ENCODE data around the gene LYZL4. TPM values are rescaled to one million over a fixed set of nuclear protein-coding genes. Genes with fewer than 3 reads are reported as not detected.

The LYZL4 gene
- total RNA-seq, 1 donor from 2014 or later, result not detected

GRCh38 chr3:42351207-42351606, 59.2 kb downstream of the LYZL4 start:
- no peak for TF ChIP-seq CTCF (IDR thresholded peaks at IDR 0.05; ENCODE audit: partially characterized antibody, unreplicated experiment)
- Mint-ChIP-seq H3K27me3 (ENCODE audit: unreplicated experiment) (peaks cover 2% of the 10 kb centered on the region), H3K4me1 (ENCODE audit: low read depth, unreplicated experiment) (peaks cover 4% of the 10 kb centered on the region), H3K4me3 (ENCODE audit: unreplicated experiment) (no peak overlapping the region), H3K27ac (ENCODE audit: unreplicated experiment) (no peak overlapping the region), H3K36me3 (ENCODE audit: unreplicated experiment) (no peaks in the 10 kb centered on the region), H3K9me3 (ENCODE audit: unreplicated experiment) (no peaks in the 10 kb centered on the region)
- no peak for DNase-seq

- no peak overlapping the region for H3K4me3 Mint-ChIP-seq (ENCODE audit: unreplicated experiment)
- peaks cover 4% of the 10 kb centered on the region for H3K4me1 Mint-ChIP-seq (ENCODE audit: low read depth, unreplicated experiment)
- no peak overlapping the region for H3K27ac Mint-ChIP-seq (ENCODE audit: unreplicated experiment)
- no peak for TF ChIP-seq CTCF (IDR thresholded peaks at IDR 0.05; ENCODE audit: partially characterized antibody, unreplicated experiment)
- no peaks in the 10 kb centered on the region for H3K9me3 Mint-ChIP-seq (ENCODE audit: unreplicated experiment)
- H3K27me3 Mint-ChIP-seq (ENCODE audit: unreplicated experiment), result peaks cover 2% of the 10 kb centered on the region
- H3K36me3 Mint-ChIP-seq (ENCODE audit: unreplicated experiment), result peaks cover 6% of the 10 kb centered on the region
- no peak for DNase-seq
Observed at GRCh38 chr3:42349765-42350594, 60.4 kb downstream of the LYZL4 start.

- Mint-ChIP-seq H3K36me3 (ENCODE audit: unreplicated experiment) (peaks cover 8% of the 10 kb centered on the region), H3K27ac (ENCODE audit: unreplicated experiment) (no peak overlapping the region), H3K4me1 (ENCODE audit: low read depth, unreplicated experiment) (peaks cover 4% of the 10 kb centered on the region), H3K27me3 (ENCODE audit: unreplicated experiment) (no peaks in the 10 kb centered on the region), H3K4me3 (ENCODE audit: unreplicated experiment) (no peak overlapping the region), H3K9me3 (ENCODE audit: unreplicated experiment) (no peaks in the 10 kb centered on the region)
- DNase-seq, result no peak
- TF ChIP-seq CTCF (IDR thresholded peaks at IDR 0.05; ENCODE audit: partially characterized antibody, unreplicated experiment), result no peak
Observed at GRCh38 chr3:42347928-42348327, 62.5 kb downstream of the LYZL4 start.

Other genes starting within 250 kb of the LYZL4 start
- not detected for gene CCK, start 144.4 kb downstream of the LYZL4 start, total RNA-seq (ENCODE audit: unreplicated experiment)
- not detected for gene VIPR1, start 92.0 kb upstream of the LYZL4 start, total RNA-seq (ENCODE audit: unreplicated experiment)
- 36.9 TPM for gene SEC22C, start 171.4 kb upstream of the LYZL4 start, total RNA-seq (ENCODE audit: unreplicated experiment)
- 38.9 TPM for gene SS18L2, start 180.2 kb upstream of the LYZL4 start, total RNA-seq (ENCODE audit: unreplicated experiment)
- gene NKTR, start 190.1 kb upstream of the LYZL4 start, total RNA-seq (ENCODE audit: unreplicated experiment), result 196 TPM
- gene ZBTB47, start 243.1 kb upstream of the LYZL4 start, total RNA-seq (ENCODE audit: unreplicated experiment), result 9.7 TPM